ENCODE measurements around the gene MX2.

Gene MX2

DNA sequence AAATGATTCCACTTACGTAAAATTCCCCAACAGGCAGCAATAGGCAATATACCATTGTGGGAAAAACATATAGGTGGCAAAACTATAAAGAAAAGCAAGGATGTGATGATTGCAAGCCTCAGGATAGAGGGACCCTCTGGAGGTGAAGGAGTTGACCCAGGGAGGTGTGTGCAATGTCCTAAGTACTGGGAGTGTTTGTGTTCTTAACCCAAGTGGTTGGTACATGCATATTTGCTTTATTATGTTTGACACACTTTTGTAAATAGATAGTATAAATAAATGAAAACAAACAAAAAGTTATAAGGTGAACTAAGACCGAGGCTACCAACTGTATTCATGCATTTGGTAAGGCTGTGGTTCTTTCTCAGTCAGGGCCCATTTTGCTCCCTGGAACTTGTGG, 71.7 kb downstream of the MX2 start:
- no peak for DNase-seq (ENCODE audit: low read depth in 2 of 2)

- DNase-seq (ENCODE audit: low read depth in 2 of 2), result no peak
Measured at GRCh38 chr21:41435706-41436105, 73.9 kb downstream of the MX2 start.

GRCh38 chr21:41437729-41438128, 75.9 kb downstream of the MX2 start:
- no peak for DNase-seq (ENCODE audit: low read depth in 2 of 2)

GRCh38 chr21:41438425-41439113, 76.7 kb downstream of the MX2 start:
- DNase-seq (ENCODE audit: low read depth in 2 of 2), result no peak

- DNase-seq (ENCODE audit: low read depth in 2 of 2), result no peak
Measured at GRCh38 chr21:41439248-41439647, 77.4 kb downstream of the MX2 start.

GRCh38 chr21:41441546-41441945, 79.7 kb downstream of the MX2 start:
- DNase-seq (ENCODE audit: low read depth in 2 of 2), result no peak

DNA sequence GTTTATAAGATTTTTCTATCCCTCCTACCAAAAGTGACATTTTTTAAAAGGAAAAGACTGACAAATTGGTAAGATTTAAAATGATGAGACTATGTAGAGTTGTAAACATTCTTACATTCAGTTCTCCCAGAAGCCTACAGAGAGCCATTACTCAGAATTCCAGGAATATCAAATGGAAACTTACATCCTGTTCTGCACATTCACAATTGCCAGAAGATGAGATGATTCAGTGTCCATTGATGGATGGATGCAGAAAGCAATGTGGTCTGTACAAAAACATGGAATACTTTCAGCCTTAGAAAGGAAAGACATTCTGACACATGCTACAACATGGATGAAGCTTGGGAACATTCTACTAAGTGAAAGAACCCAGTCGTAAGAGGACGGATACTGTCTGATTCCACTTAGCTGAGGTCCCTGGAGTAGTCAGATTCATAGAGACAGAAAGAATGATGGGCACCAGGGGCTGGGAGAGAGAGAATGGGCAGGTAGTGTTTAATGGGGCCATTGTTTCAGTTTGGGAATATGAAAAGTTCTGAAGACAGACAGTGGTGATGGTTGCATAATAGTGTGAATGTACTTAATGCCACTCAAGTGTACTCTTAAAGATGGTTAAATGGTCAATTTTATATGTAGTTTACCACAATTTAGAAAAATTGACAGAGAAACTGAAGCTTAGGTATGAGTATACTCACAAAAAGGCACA, 80.8 kb downstream of the MX2 start:
- DNase-seq (ENCODE audit: low read depth in 2 of 2), result no peak

DNA sequence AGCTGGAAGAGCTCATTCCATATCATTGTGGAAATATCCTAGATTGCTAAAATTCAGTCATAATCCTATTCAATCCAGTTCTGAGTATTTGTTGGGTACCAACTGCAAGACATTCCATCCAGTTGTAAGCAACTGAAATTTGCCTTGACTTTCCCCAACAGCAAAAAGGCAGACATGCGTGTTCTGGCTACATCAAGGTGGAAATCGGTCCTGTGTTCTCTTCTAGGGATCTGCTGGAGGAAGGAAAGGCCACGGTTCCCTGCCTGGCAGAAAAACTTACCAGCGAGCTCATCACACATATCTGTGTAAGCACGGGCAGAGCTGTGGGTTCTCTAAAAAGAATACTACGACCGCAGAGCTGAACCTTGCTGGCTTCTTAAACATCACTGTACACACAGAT, 81.7 kb downstream of the MX2 start:
- no peak for DNase-seq (ENCODE audit: low read depth in 2 of 2)

DNA sequence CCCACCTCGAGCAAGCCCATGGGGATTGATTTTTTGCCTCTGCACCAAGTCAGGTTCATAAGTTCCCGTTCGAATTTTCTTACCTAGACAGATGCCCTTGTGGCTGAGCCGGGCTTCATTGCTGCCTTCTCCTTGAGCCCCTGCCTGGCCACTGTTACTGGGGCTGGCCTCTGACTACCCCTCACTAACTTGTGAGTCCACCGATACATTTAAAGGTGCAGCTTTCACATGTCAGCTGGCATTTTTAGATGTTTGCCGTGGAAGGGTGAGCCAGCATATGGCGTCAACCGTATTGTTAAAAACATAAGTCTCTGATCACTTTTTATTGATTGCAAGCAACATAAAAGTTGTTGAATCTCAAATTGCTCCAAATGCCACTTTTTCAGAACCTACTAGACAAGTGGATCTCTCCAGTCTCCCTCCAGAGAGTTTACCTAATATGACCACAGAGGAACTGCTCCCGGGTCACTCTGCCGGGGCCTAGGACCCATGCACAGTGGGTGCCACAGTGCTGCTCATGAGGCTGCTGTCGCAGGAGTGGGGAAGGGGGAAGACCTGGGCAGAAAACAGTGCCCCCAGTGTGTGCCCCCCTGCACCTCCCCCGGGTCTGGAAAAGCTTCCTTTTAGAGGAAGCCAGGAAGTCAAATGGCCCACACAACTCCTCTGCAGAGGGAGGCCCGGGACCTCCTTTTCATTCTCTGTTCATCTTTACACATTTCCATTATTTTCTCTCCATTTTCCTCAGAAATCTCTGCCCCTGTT, 83.1 kb downstream of the MX2 start:
- no peak for DNase-seq (ENCODE audit: low read depth in 2 of 2)

GRCh38 chr21:41445465-41445862, 83.6 kb downstream of the MX2 start:
- DNase-seq (ENCODE audit: low read depth in 2 of 2), result no peak

DNA sequence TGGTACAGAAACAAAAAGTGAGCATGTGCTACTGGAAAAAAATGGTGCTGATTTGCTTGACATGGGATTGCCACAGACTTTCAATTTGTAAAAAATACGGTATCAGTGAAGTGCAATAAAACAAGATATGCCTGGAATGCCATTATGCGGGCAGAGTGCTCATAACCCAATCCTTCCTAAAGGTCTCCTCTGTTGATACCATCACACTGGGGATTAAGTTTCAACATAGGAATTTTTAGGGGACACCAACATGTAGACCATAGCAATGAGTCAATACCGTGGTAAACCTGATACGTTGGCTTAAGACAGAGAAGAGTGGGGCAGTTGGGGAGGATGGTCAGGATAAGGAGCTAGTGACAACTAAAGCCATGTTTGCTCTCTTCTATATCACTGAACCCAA, 84.8 kb downstream of the MX2 start:
- DNase-seq (ENCODE audit: low read depth in 2 of 2), result no peak

DNA sequence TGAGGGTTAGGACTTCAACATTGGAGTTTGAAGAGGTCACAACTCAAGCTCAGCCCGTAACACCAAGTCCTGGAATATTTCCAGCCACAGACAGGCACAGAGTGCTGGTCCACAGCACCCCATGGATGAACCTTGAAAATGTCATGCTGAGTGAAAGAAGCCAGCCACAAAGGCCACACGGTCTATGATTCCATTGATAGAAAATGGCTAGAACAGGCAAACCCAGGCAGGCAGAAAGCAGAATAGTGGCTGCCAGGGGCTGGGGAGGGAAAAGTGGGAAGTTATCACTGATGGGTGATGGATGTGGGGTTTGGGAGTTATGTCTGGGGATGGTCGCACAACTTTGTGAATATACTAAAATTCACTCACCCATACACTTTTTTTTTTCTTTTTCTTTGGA, 85.5 kb downstream of the MX2 start:
- no peak for DNase-seq (ENCODE audit: low read depth in 2 of 2)

GRCh38 chr21:41449613-41450012, 87.8 kb downstream of the MX2 start:
- no peak for DNase-seq (ENCODE audit: low read depth in 2 of 2)

DNA sequence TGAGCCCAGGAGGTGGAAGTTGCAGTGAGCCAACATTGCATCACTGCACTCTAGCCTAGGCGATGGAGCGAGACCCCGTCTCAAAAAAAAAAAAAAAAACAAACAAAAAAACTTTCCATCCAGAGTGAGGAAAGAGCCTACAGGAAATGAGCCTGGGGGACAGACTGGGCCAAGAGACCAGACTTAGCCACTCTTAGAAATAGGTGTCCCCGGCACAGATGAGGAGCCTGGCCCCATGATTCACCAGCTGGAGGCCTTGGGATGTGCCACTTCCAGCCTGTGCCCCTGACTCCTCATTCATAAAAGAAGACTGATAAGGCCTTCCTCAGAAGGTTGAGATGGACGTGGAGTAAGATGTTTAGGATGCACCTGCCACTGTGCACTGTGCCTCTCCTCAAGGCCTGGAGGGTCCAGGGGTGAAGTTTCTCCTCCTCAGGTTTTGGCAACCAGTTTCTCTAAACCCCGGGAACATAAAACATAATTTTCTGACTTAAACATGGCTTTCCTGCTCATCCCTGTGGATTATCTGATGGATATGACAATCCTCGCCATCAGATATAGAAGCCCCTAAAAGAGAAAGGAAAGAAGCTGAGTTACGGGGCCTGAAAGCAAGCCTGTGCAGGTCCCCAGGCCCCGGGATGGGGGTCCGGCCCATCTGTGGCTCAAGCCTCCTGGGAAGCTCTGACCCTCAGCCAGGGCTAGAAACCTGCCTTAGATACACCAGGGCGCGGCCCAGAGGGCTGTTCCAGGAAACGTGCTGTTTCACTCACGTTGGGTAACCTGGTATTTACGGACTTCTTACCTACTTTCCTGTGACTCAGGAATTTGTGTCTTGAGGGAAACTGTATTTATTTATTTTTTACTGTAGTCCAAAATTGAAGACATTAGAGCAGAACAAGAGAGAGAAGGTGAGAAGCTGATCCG, 90.2 kb downstream of the MX2 start:
- no peak for DNase-seq (ENCODE audit: low read depth in 2 of 2)

DNA sequence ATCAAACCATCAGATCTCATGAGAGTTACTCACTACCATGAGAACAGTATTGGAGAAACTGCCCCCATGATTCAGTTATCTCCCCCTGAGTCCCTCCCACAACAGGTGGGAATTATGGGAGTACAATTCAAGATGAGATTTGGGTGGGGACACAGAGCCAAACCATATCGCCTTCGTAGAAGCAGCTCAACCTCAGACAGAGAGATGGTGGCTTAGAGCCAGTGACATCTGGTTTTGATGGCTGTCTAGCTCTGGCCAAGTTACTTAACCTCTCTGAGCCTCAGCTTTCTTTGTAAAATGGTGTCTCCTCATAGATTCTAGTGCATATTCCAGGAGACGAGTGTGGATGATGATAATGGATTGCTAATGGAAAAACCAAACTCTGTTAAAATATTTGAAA, 91.4 kb downstream of the MX2 start:
- no peak for DNase-seq (ENCODE audit: low read depth in 2 of 2)

DNA sequence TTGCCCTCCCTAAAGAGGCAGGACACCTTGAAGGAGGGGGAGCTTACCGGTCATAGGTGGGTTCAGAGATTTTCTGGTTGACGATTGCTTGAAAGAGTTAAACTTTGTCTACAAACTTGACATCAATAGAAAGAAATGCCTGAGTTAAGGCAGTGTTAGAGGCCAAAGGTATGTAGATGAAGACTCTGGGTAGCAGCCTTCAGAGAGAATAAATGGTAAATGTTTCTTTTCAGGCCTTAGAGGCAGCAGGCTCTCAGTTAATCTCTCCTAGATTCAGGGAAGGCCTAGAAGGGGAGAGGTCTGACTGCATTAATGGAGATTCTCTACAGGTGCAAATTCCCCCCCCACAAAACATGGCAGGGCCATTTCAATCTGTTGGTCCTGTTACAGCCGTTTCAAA, 91.9 kb downstream of the MX2 start:
- DNase-seq (ENCODE audit: low read depth in 2 of 2), result no peak

DNA sequence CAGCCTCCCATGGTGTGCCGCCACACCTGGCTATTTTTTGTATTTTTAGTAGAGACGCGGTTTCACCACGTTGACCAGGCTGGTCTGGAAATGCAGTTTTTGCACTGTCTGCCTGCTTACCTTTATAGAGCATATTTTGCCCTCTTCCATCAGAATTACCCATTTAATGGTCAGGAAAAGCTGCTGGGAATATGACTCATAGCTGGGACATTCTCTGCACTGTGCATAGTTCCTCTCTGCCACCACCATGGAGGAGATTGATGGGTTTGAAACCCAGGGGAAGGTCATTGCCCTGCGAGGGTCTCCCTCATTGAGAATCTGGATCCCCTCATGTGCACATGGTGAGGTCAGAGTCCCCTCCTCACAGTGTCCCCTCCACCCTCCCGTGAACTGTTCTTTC, 96.3 kb downstream of the MX2 start:
- DNase-seq (ENCODE audit: low read depth in 2 of 2), result no peak

GRCh38 chr21:41458559-41458958, 96.7 kb downstream of the MX2 start:
- no peak for DNase-seq (ENCODE audit: low read depth in 2 of 2)
